HepG2 (cell line): ENCODE measurements around the gene FAM171A2. TPM values are rescaled to one million over a fixed set of nuclear protein-coding genes. Genes with fewer than 3 reads are reported as not detected.

Source experiments
- FOXA1 ChIP-seq, 2 experiments: fragments of 450-650 bp in 1 of 2; sonication (generic) in 1 of 2; formaldehyde crosslinking in 1 of 2; IDR thresholded peaks; 2 replicates each; pipeline versions ENCODE4 v1.4.0 to v1.6.1; 2016 to 2020; ENCODE audit warnings: missing genetic modification reagents in 1 of 2
- FOXO1 ChIP-seq: sonication (generic); formaldehyde crosslinking; IDR thresholded peaks from 2 replicates; pipeline ENCODE4 v1.4.0; 2020; ENCODE audit warnings: missing genetic modification reagents
- GZF1 ChIP-seq: sonication (generic); formaldehyde crosslinking; IDR thresholded peaks from 2 replicates; pipeline ENCODE4 v1.5.1; 2020; ENCODE audit warnings: mild to moderate bottlenecking, missing genetic modification reagents
- HNF4A ChIP-seq: sonication (generic); formaldehyde crosslinking; IDR thresholded peaks from 2 replicates; pipeline ENCODE4 v1.4.0; 2020; ENCODE audit warnings: missing genetic modification reagents
- KDM5A ChIP-seq: fragments of 200-600 bp; sonication (generic); IDR thresholded peaks from 2 replicates; pipeline ENCODE4 v1.7.0; 2018; ENCODE audit warnings: antibody characterized with exemption, mild to moderate bottlenecking, low read length, borderline replicate concordance
- MAZ ChIP-seq, 2 experiments: sonication (generic) in 1 of 2; formaldehyde crosslinking in 1 of 2; IDR thresholded peaks; 2 replicates each; pipeline versions ENCODE4 v1.5.0 to v1.6.1; 2012 to 2020; ENCODE audit warnings: low read depth in 2 of 2, mild to moderate bottlenecking in 2 of 2, borderline replicate concordance in 1 of 2, improper control_type of control experiment in 1 of 2, low read length in 1 of 2, missing genetic modification reagents in 1 of 2, moderate library complexity in 1 of 2
- MTERF4 ChIP-seq: sonication (generic); formaldehyde crosslinking; IDR thresholded peaks from 2 replicates; pipeline ENCODE4 v1.8.0; 2023; ENCODE audit warnings: mild to moderate bottlenecking, missing genetic modification reagents
- RXRA ChIP-seq: sonication (generic); formaldehyde crosslinking; IDR thresholded peaks from 2 replicates; pipeline ENCODE4 v1.5.1; 2020; ENCODE audit warnings: missing genetic modification reagents
- SP5 ChIP-seq: IDR thresholded peaks from 2 replicates; pipeline ENCODE4 v1.6.1; 2016; ENCODE audit warnings: low read depth, borderline replicate concordance
- USF2 ChIP-seq, 2 experiments: sonication (generic) in 1 of 2; formaldehyde crosslinking in 1 of 2; IDR thresholded peaks; 2 replicates each; pipeline versions ENCODE4 v1.5.1 to v1.6.1; 2011 to 2020; ENCODE audit warnings: borderline replicate concordance in 1 of 2, low read depth in 1 of 2, low read length in 1 of 2, mild to moderate bottlenecking in 1 of 2, missing genetic modification reagents in 1 of 2, moderate library complexity in 1 of 2
- ZFP37 ChIP-seq: sonication (generic); formaldehyde crosslinking; IDR thresholded peaks from 2 replicates; pipeline ENCODE4 v1.4.0; 2020; ENCODE audit warnings: missing genetic modification reagents, borderline replicate concordance
- ZMYM2 ChIP-seq: sonication (generic); formaldehyde crosslinking; IDR thresholded peaks from 2 replicates; pipeline ENCODE4 v1.8.0; 2022; ENCODE audit warnings: mild to moderate bottlenecking, missing genetic modification reagents
- ZNF296 ChIP-seq: sonication (generic); formaldehyde crosslinking; conservative IDR thresholded peaks from 2 replicates; pipeline ENCODE4 v1.5.0; 2020; ENCODE audit warnings: mild to moderate bottlenecking, missing genetic modification reagents
- ZNF550 ChIP-seq: sonication (generic); formaldehyde crosslinking; IDR thresholded peaks from 2 replicates; pipeline ENCODE4 v1.4.0; 2020; ENCODE audit warnings: mild to moderate bottlenecking, missing genetic modification reagents, borderline replicate concordance
- ZNF589 ChIP-seq: sonication (generic); formaldehyde crosslinking; conservative IDR thresholded peaks from 2 replicates; pipeline ENCODE4 v1.8.0; 2022; ENCODE audit warnings: mild to moderate bottlenecking, moderate library complexity, missing genetic modification reagents
- ZNF614 ChIP-seq: IDR thresholded peaks from 2 replicates; pipeline ENCODE4 v1.6.1; 2018; ENCODE audit warnings: missing biosample characterization, missing genetic modification reagents, inconsistent platforms, borderline replicate concordance
- ZNF737 ChIP-seq: sonication (generic); formaldehyde crosslinking; IDR thresholded peaks from 2 replicates; pipeline ENCODE4 v1.5.0; 2020; ENCODE audit warnings: missing genetic modification reagents, mild to moderate bottlenecking, borderline replicate concordance
- ZNF788 ChIP-seq: sonication (generic); formaldehyde crosslinking; IDR thresholded peaks from 2 replicates; pipeline ENCODE4 v1.5.0; 2020; ENCODE audit warnings: mild to moderate bottlenecking, missing genetic modification reagents, borderline replicate concordance
- ZNF800 ChIP-seq: sonication (generic); formaldehyde crosslinking; IDR thresholded peaks from 2 replicates; pipeline ENCODE4 v1.4.0; 2020; ENCODE audit warnings: missing genetic modification reagents
- ZNF891 ChIP-seq: sonication (generic); formaldehyde crosslinking; IDR thresholded peaks from 2 replicates; pipeline ENCODE4 v1.5.0; 2020; ENCODE audit warnings: mild to moderate bottlenecking, missing genetic modification reagents
- polyA plus RNA-seq, 8 experiments: library from polyadenylated mRNA; depleted of rRNA in 3 of 8; stranded (reverse) in 7 of 8; unstranded in 1 of 8; fragments of >200 nt; fragmentation: Illumina TruSeq in 4 of 8; extraction: Trizol in 4 of 8; gene quantifications; 2 replicates each; pipeline versions ENCODE4 v1.2.1 to v1.2.3, GENCODE V29; 2011 to 2016; ENCODE audit warnings: low read depth in 4 of 8, missing spikeins in 1 of 8, mixed read lengths in 1 of 8; ENCODE audit not compliant: insufficient read depth in 1 of 8
- total RNA-seq, 5 experiments: library from RNA; depleted of rRNA; stranded (reverse); fragments of >200 nt; fragmentation: Illumina TruSeq; extraction: Trizol; gene quantifications; 2 replicates each; pipeline ENCODE4 v1.2.3, GENCODE V29; 2016; ENCODE audit warnings: low read depth in 1 of 5

Gene FAM171A2
- total and polyA plus RNA-seq, 2 of the 13 experiments (the other 11 are each of a cell fraction or from before 2014, with no cell fraction given) = 1.8 to 3.6 TPM

- TF ChIP-seq MTERF4 (CRISPR knock-in tag) (peak; percentile 81; the same call in 1 of the 2 replicates), ZNF614 (CRISPR knock-in tag) (no peak), ZNF800 (0 out of 2 replicates have a peak, but pooled peaks have one; percentile 17), MAZ (IDR thresholded peaks at IDR 0.05; ENCODE audit: borderline replicate concordance, low read depth, low read length) (peak; percentile 86), MAZ (CRISPR knock-in tag; IDR thresholded peaks at IDR 0.05; ENCODE audit: low read depth) (0 out of 2 replicates have a peak, but pooled peaks have one; percentile 31), ZNF737 (CRISPR knock-in tag) (no peak), HNF4A (CRISPR knock-in tag) (peak; percentile 32), RXRA (peak; percentile 24; the same call in 1 of the 2 replicates), ZNF296 (CRISPR knock-in tag) (peak; percentile 27; the same call in 1 of the 2 replicates), ZNF550 (CRISPR knock-in tag) (peak; percentile 7; the same call in 1 of the 2 replicates), FOXO1 (CRISPR knock-in tag) (no peak), ZNF589 (CRISPR knock-in tag) (0 out of 2 replicates have a peak, but pooled peaks have one; percentile 59), GZF1 (CRISPR knock-in tag) (0 out of 2 replicates have a peak, but pooled peaks have one; percentile 44), USF2 (IDR thresholded peaks at IDR 0.05; ENCODE audit: low read depth, low read length) (no peak), USF2 (CRISPR knock-in tag; IDR thresholded peaks at IDR 0.05; ENCODE audit: borderline replicate concordance) (no peak), FOXA1 (IDR thresholded peaks at IDR 0.05) (no peak), FOXA1 (CRISPR knock-in tag; IDR thresholded peaks at IDR 0.05) (no peak), KDM5A (no peak), ZNF788 (peak; percentile 58; the same call in 1 of the 2 replicates), ZFP37 (CRISPR knock-in tag) (no peak), ZNF891 (CRISPR knock-in tag) (peak; percentile 57; the same call in 1 of the 2 replicates), ZMYM2 (CRISPR knock-in tag) (0 out of 2 replicates have a peak, but pooled peaks have one; percentile 30), SP5 (peak; percentile 29; the same call in 1 of the 2 replicates)
These were observed 21.9 kb upstream of the FAM171A2 start (continued) for GRCh38 chr17:44385287-44386181.
